Adrenal gland (tissue), 12 donors: ENCODE measurements around the gene COP1. TPM values are rescaled to one million over a fixed set of nuclear protein-coding genes. Genes with fewer than 3 reads are reported as not detected.
"Not testable (repeated sequence)": the region's sequence is repeated elsewhere in the genome, so short reads cannot be mapped to it uniquely, and the experiment has no call there.

ENCODE experiments used
- DNase-seq, 7 donors: peaks; one replicate each; pipeline ENCODE4 v3.0.0-alpha.2; 2019 to 2020
- H3K27ac ChIP-seq, 5 donors: fragments of 200-600 bp; sonication (generic) in 4 of 5; 1 replicate in 3 of 5; 2 replicates in 2 of 5; pipeline versions ENCODE4 v1.5.1 to v1.8.0; 2016 to 2020; ENCODE audit warnings: mild to moderate bottlenecking in 1 of 5
- H3K27me3 ChIP-seq: fragments of 200-600 bp; 2 replicates; pipeline ENCODE4 v1.8.0; 2021
- H3K36me3 ChIP-seq, 2 donors: fragments of 200-600 bp; replicated peaks in 1 of 2; 1 replicate in 1 of 2; 2 replicates in 1 of 2; pipeline versions ENCODE4 v1.5.1 to v1.8.0; 2018 to 2022
- H3K4me1 ChIP-seq, 2 donors: fragments of 200-600 bp; replicated peaks in 1 of 2; 1 replicate in 1 of 2; 2 replicates in 1 of 2; pipeline versions ENCODE4 v1.5.1 to v1.8.0; 2018 to 2021
- H3K4me3 ChIP-seq, 4 donors: fragments of 200-600 bp; sonication (generic) in 3 of 4; one replicate each; pipeline ENCODE4 v1.5.1; 2016 to 2018
- H3K9me3 ChIP-seq, 3 donors: fragments of 200-600 bp; sonication (generic) in 1 of 3; replicated peaks in 1 of 3; 1 replicate in 2 of 3; 2 replicates in 1 of 3; pipeline versions ENCODE4 v1.5.1 to v1.8.0; 2016 to 2021
- CTCF ChIP-seq, 6 experiments: fragments of 450-650 bp in 4 of 6; fragments of 200-600 bp in 2 of 6; sonication (generic) in 1 of 6; IDR thresholded peaks; 1 replicate in 5 of 6; 2 replicates in 1 of 6; pipeline versions ENCODE4 v1.5.1 to v1.8.0; 2016 to 2021; ENCODE audit warnings: antibody characterized with exemption in 6 of 6, mild to moderate bottlenecking in 2 of 6, moderate library complexity in 1 of 6
- POLR2A ChIP-seq, 2 donors: fragments of 450-650 bp; IDR thresholded peaks; one replicate each; pipeline ENCODE4 v1.6.1; 2017; ENCODE audit warnings: antibody characterized with exemption in 2 of 2, mild to moderate bottlenecking in 2 of 2, moderate library complexity in 1 of 2
- WGBS, 4 donors: extraction: QIAGEN DNeasy Blood & Tissue Kit in 2 of 4; methylation state at CpG; one replicate each; pipeline versions ENCODE4 v1.1.5 to v1.1.7; 2013 to 2017; 5-methylcytosine and 5-hydroxymethylcytosine counted together
- intact Hi-C, 2 donors: fragments of 100-400 bp; cut with DNase I; formaldehyde crosslinking; loops; one replicate each; pipeline versions ENCODE4 v1.14.1 to v1.15.0; 2022 to 2023
- polyA plus RNA-seq, 3 donors: library from polyadenylated mRNA; stranded (reverse); fragments of 200-250 nt in 2 of 3; fragments of 350-450 nt in 1 of 3; fragmentation: Illumina TruSeq in 1 of 3; extraction: RNeasy Lipid Tissue Mini Kit (QIAGEN cat#74804) in 1 of 3; gene quantifications; one replicate each; pipeline ENCODE4 v1.2.3, GENCODE V29; 2013 to 2014
- total RNA-seq, 9 donors: library from RNA; depleted of rRNA in 4 of 9; stranded (reverse); fragments of >200 nt in 4 of 9; fragments of 120-200 nt in 1 of 9; fragmentation: NEBNext Ultra II Directional in 1 of 9; extraction: Animal tissue kit (Norgen Biotek cat#: 25700) in 1 of 9; gene quantifications; one replicate each; pipeline versions ENCODE4 v1.1.0 to v1.2.4, GENCODE V29; 2013 to 2023
- donor health status: healthy with polysubstance abuse.
- donor health status: Bipolar disorder and iron deficiency.
- donor health status: DM: yes; HTN: yes; CAD: no.
- donor health status: DM: no; HTN: no; CAD: no.
- donor health status: DM: no; HTN: no; CAD: no.
- donor health status: DM: yes; HTN: yes; CAD: no.

Gene COP1
- total and polyA plus RNA-seq, 12 donors: 27.4 to 80.0 (median 36.7) TPM

- intact Hi-C loops: no loop called here
Measured at GRCh38 chr1:176022574-176022973, 184.5 kb downstream of the COP1 start.

GRCh38 chr1:176017722-176018121 lies 189.4 kb downstream of the COP1 start:
- TF ChIP-seq CTCF (IDR thresholded peaks at IDR 0.05): no peak
- no peak for TF ChIP-seq POLR2A (IDR thresholded peaks at IDR 0.05)
- Histone ChIP-seq H3K9me3 (peaks cover 0 to 4% (median 0%) of the 10 kb centered on the region in 3 donors), H3K27ac (no peak overlapping the region), H3K4me1 (no peaks in the 10 kb centered on the region), H3K27me3 (no peaks in the 10 kb centered on the region), H3K36me3 (no peaks in the 10 kb centered on the region), H3K4me3 (no peak overlapping the region)
- 86 to 92% (median 88%) methylated on average over 4 of the region's 4 CpGs for WGBS, 4 donors
- intact Hi-C loops: no loop called here
- DNase-seq: no peak

More at GRCh38 chr1:176022574-176022973, 184.5 kb downstream of the COP1 start:
- Histone ChIP-seq H3K27ac (no peak overlapping the region), H3K9me3 (peaks cover 0 to 4% (median 0%) of the 10 kb centered on the region in 3 donors), H3K4me1 (peaks cover 0 to 3% of the 10 kb centered on the region in 2 donors), H3K4me3 (no peak overlapping the region), H3K36me3 (peaks cover 0 to 3% of the 10 kb centered on the region in 2 donors), H3K27me3 (no peaks in the 10 kb centered on the region)
- TF ChIP-seq CTCF (IDR thresholded peaks at IDR 0.05): no peak
- no peak for TF ChIP-seq POLR2A (IDR thresholded peaks at IDR 0.05)
- no peak for DNase-seq
- WGBS, 4 donors: 77 to 90% (median 80%) methylated on average over 3 of the region's 3 CpGs

- no peak overlapping the region for H3K4me3 ChIP-seq
- 96 to 98% (median 98%) methylated on average over 2 of the region's 2 CpGs for WGBS, 4 donors
- intact Hi-C loops: no loop called here
- H3K27me3 ChIP-seq: no peaks in the 10 kb centered on the region
- no peak for TF ChIP-seq CTCF (IDR thresholded peaks at IDR 0.05)
- TF ChIP-seq POLR2A (IDR thresholded peaks at IDR 0.05): no peak
- H3K27ac ChIP-seq: no peak overlapping the region
- DNase-seq: no peak
- no peaks in the 10 kb centered on the region for H3K4me1 ChIP-seq
- peaks cover 0 to 6% of the 10 kb centered on the region in 2 donors for H3K36me3 ChIP-seq
- no peaks in the 10 kb centered on the region for H3K9me3 ChIP-seq
Measured at GRCh38 chr1:176009951-176010350, 197.1 kb downstream of the COP1 start.

- 98 to 99% (median 98%) methylated on average over 25 to 28 of the region's 28 CpGs for WGBS, 4 donors
- H3K27ac ChIP-seq, intact Hi-C loops, H3K9me3 ChIP-seq, H3K4me3 ChIP-seq, H3K36me3 ChIP-seq, DNase-seq, H3K27me3 ChIP-seq, H3K4me1 ChIP-seq: not testable (repeated sequence)
Measured at GRCh38 chr1:176007756-176008389, 199.2 kb downstream of the COP1 start.

DNA sequence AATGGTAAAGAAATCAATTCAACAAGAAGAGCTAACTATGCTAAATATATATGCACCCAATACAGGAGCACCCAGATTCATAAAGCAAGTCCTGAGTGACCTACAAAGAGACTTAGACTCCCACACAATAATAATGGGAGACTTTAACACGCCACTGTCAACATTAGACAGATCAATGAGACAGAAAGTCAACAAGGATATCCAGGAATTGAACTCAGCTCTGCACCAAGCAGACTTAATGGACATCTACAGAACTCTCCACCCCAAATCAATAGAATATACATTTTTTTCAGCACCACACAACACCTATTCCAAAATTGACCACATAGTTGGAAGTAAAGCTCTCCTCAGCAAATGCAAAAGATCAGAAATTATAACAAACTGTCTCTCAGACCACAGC lies 212.4 kb downstream of the COP1 start:
- H3K27me3 ChIP-seq, H3K27ac ChIP-seq, H3K4me1 ChIP-seq, H3K9me3 ChIP-seq, DNase-seq, H3K4me3 ChIP-seq, intact Hi-C loops, H3K36me3 ChIP-seq: not testable (repeated sequence)
- 100% methylated on average over 1 of the region's 1 CpG; no CpG with 5 or more reads in 1 of the 4 donors for WGBS, 4 donors

DNA sequence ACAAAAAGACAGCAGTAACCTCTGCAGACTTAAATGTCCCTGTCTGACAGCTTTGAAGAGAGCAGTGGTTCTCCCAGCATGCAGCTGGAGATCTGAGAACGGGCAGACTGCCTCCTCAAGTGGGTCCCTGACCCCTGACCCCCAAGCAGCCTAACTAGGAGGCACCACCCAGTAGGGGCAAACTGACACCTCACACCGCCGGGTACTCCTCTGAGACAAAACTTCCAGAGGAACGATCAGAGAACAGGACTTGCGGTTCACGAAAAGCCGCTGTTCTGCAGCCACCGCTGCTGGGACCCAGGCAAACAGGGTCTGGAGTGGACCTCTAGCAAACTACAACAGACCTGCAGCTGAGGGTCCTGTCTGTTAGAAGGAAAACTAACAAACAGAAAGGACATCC lies 214.3 kb downstream of the COP1 start:
- H3K4me3 ChIP-seq, H3K4me1 ChIP-seq, DNase-seq, H3K9me3 ChIP-seq, H3K36me3 ChIP-seq, intact Hi-C loops, H3K27me3 ChIP-seq, H3K27ac ChIP-seq: not testable (repeated sequence)
- WGBS, 4 donors: 92 to 100% (median 99%) methylated on average over 4 to 8 of the region's 8 CpGs; no CpG with 5 or more reads in 1 of the 4 donors

DNA sequence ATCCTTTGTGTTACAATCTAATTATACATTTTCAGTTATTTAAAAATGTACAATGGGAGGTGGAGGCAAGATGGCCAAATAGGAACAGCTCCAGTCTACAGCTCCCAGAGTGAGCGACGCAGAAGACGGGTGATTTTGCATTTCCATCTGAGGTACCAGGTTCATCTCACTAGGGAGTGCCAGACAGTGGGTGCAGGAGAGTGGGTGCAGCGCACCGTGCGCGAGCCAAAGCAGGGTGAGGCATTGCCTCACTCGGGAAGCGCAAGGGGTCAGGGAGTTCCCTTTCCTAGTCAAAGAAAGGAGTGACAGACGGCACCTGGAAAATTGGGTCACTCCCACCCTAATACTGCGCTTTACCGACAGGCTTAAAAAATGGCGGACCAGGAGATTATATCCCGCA lies 214.9 kb downstream of the COP1 start:
- intact Hi-C loops, H3K4me1 ChIP-seq, H3K27me3 ChIP-seq, H3K9me3 ChIP-seq, DNase-seq, H3K27ac ChIP-seq, H3K4me3 ChIP-seq, H3K36me3 ChIP-seq: not testable (repeated sequence)
- WGBS, 4 donors: 89 to 93% (median 90%) methylated on average over 12 to 14 of the region's 14 CpGs
